ENCODE measurements around the gene SLMAP. TPM values are rescaled to one million over a fixed set of nuclear protein-coding genes. Genes with fewer than 3 reads are reported as not detected.

The SLMAP gene
- total RNA-seq, 1 donor from 2014 or later: 52.0 TPM

GRCh38 chr3:57821765-57822164 lies 65.7 kb downstream of the SLMAP start:
- no peak for DNase-seq
- no peak overlapping the region for H3K4me3 Mint-ChIP-seq (ENCODE audit: unreplicated experiment)
- no peaks in the 10 kb centered on the region for H3K4me1 Mint-ChIP-seq (ENCODE audit: low read depth, unreplicated experiment)
- H3K27me3 Mint-ChIP-seq (ENCODE audit: unreplicated experiment): no peaks in the 10 kb centered on the region
- H3K36me3 Mint-ChIP-seq (ENCODE audit: unreplicated experiment): no peaks in the 10 kb centered on the region
- no peaks in the 10 kb centered on the region for H3K9me3 Mint-ChIP-seq (ENCODE audit: unreplicated experiment)
- H3K27ac Mint-ChIP-seq (ENCODE audit: unreplicated experiment): no peak overlapping the region
- no peak for TF ChIP-seq CTCF (IDR thresholded peaks at IDR 0.05; ENCODE audit: partially characterized antibody, unreplicated experiment)

- Mint-ChIP-seq H3K4me1 (ENCODE audit: low read depth, unreplicated experiment) (no peaks in the 10 kb centered on the region), H3K9me3 (ENCODE audit: unreplicated experiment) (no peaks in the 10 kb centered on the region), H3K27ac (ENCODE audit: unreplicated experiment) (no peak overlapping the region), H3K36me3 (ENCODE audit: unreplicated experiment) (no peaks in the 10 kb centered on the region), H3K4me3 (ENCODE audit: unreplicated experiment) (no peak overlapping the region), H3K27me3 (ENCODE audit: unreplicated experiment) (no peaks in the 10 kb centered on the region)
- DNase-seq: no peak
- no peak for TF ChIP-seq CTCF (IDR thresholded peaks at IDR 0.05; ENCODE audit: partially characterized antibody, unreplicated experiment)
Observed at GRCh38 chr3:57822686-57823085, 66.6 kb downstream of the SLMAP start.

- H3K4me1 Mint-ChIP-seq (ENCODE audit: low read depth, unreplicated experiment): no peaks in the 10 kb centered on the region
Observed at GRCh38 chr3:57825116-57825515, 69.0 kb downstream of the SLMAP start.

GRCh38 chr3:57826245-57826951 lies 70.3 kb downstream of the SLMAP start:
- DNase-seq: no peak
- no peaks in the 10 kb centered on the region for H3K9me3 Mint-ChIP-seq (ENCODE audit: unreplicated experiment)
- H3K36me3 Mint-ChIP-seq (ENCODE audit: unreplicated experiment): no peaks in the 10 kb centered on the region
- no peaks in the 10 kb centered on the region for H3K4me1 Mint-ChIP-seq (ENCODE audit: low read depth, unreplicated experiment)
- no peak overlapping the region for H3K27ac Mint-ChIP-seq (ENCODE audit: unreplicated experiment)
- no peak for TF ChIP-seq CTCF (IDR thresholded peaks at IDR 0.05; ENCODE audit: partially characterized antibody, unreplicated experiment)
- H3K27me3 Mint-ChIP-seq (ENCODE audit: unreplicated experiment): no peaks in the 10 kb centered on the region
- H3K4me3 Mint-ChIP-seq (ENCODE audit: unreplicated experiment): no peak overlapping the region

More at GRCh38 chr3:57825116-57825515, 69.0 kb downstream of the SLMAP start:
- H3K27ac Mint-ChIP-seq (ENCODE audit: unreplicated experiment): no peak overlapping the region
- H3K36me3 Mint-ChIP-seq (ENCODE audit: unreplicated experiment): no peaks in the 10 kb centered on the region
- no peak for TF ChIP-seq CTCF (IDR thresholded peaks at IDR 0.05; ENCODE audit: partially characterized antibody, unreplicated experiment)
- H3K4me3 Mint-ChIP-seq (ENCODE audit: unreplicated experiment): no peak overlapping the region
- no peaks in the 10 kb centered on the region for H3K9me3 Mint-ChIP-seq (ENCODE audit: unreplicated experiment)
- H3K27me3 Mint-ChIP-seq (ENCODE audit: unreplicated experiment): no peaks in the 10 kb centered on the region
- no peak for DNase-seq

- Mint-ChIP-seq H3K27me3 (ENCODE audit: unreplicated experiment) (no peaks in the 10 kb centered on the region), H3K4me3 (ENCODE audit: unreplicated experiment) (no peak overlapping the region), H3K36me3 (ENCODE audit: unreplicated experiment) (no peaks in the 10 kb centered on the region), H3K9me3 (ENCODE audit: unreplicated experiment) (no peaks in the 10 kb centered on the region), H3K4me1 (ENCODE audit: low read depth, unreplicated experiment) (no peaks in the 10 kb centered on the region), H3K27ac (ENCODE audit: unreplicated experiment) (no peak overlapping the region)
- no peak for TF ChIP-seq CTCF (IDR thresholded peaks at IDR 0.05; ENCODE audit: partially characterized antibody, unreplicated experiment)
- DNase-seq: no peak
Observed at GRCh38 chr3:57826952-57827723, 71.0 kb downstream of the SLMAP start.

All from glutamatergic neuron (in vitro differentiated cells).